ENCODE measurements around the gene HOXB8.

DNA sequence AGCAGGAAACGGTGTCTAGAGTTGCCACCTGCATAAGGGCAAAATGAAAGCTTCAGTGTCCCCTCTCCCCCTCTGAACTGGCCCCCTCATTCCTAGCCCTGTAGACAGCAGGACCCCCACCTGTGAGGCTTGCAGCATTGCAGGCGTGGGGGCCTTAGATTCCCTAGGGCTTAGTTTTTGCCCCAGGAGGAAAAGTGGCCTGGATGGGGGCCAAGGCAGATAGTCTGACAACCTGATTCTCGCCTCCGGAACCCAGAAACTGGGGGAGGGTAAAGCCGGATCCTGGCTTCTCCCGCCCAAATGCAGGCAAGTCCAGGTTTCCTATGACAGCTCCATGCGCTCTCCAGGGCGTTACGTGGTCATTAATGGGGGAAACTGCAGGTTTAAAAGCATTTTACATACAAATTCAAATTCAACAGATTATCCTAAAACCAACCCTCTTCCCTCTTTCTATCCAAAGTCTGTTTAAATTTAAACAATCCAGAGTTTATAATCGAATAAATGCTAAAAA, 9.6 kb downstream of the HOXB8 start:
- TF ChIP-seq, protein P1, sequence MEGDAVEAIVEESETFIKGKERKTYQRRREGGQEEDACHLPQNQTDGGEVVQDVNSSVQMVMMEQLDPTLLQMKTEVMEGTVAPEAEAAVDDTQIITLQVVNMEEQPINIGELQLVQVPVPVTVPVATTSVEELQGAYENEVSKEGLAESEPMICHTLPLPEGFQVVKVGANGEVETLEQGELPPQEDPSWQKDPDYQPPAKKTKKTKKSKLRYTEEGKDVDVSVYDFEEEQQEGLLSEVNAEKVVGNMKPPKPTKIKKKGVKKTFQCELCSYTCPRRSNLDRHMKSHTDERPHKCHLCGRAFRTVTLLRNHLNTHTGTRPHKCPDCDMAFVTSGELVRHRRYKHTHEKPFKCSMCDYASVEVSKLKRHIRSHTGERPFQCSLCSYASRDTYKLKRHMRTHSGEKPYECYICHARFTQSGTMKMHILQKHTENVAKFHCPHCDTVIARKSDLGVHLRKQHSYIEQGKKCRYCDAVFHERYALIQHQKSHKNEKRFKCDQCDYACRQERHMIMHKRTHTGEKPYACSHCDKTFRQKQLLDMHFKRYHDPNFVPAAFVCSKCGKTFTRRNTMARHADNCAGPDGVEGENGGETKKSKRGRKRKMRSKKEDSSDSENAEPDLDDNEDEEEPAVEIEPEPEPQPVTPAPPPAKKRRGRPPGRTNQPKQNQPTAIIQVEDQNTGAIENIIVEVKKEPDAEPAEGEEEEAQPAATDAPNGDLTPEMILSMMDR (conservative IDR thresholded peaks at IDR 0.05 in 1 of 2, IDR thresholded peaks at IDR 0.05 in 1 of 2; ENCODE audit: low read depth in 1 of 2, low read length in 2 of 2): no peak
- TF ChIP-seq EZH2 (IDR thresholded peaks at IDR 0.05; ENCODE audit: low read length, missing control alignments): no peak

All from fibroblast of lung (primary cell).